Measurements from ENCODE around the gene HCFC1. TPM values are rescaled to one million over a fixed set of nuclear protein-coding genes. Genes with fewer than 3 reads are reported as not detected.

Gene HCFC1
- total RNA-seq, 1 donor from 2014 or later, result 108 TPM

DNA sequence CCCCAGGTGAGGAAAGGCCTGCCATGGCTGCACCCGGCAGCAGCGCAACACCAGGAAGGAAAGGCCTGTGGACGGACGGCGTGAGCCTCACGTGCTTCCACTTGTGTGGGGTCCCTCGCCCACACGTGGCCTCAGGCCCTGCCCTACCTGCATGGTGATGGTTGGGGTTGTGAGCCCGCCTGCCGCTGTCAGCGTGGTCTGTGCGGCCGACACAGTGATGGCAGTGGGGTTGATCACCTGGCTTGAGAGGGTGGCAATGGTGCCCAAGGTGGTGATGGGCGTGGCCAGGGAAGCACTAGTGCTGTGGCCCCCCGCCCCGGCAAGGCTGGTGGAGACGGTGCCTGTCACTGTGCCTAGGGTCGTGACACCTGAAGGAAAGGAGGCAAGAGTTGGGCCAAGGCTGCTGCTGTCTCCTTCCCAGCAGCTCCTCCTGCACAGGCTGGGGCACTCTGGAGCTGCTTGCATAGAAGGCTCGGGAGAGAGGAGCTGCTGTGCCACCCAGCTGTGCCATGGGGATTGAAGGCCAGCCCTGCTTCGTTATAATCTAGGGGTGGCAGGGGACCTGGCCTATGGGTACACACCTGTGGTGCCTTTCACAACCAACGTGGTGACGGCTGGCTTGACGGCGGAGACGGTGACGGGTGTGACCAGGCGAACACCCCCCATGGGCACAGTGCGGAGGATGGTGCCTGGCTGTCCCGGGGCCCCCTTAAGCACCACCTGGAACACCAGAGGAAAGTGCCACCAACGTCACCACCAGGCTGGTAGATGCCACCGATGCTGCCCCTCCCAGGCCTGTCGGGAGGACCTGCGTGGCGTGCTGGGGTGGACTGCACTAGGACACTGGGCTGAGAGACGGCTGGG lies 15.3 kb downstream of the HCFC1 start:
- Mint-ChIP-seq H3K36me3 (ENCODE audit: low read depth) (peaks cover 44% of the 10 kb centered on the region), H3K9me3 (no peaks in the 10 kb centered on the region), H3K27ac (no peak overlapping the region), H3K4me1 (ENCODE audit: low read depth) (peaks cover 2% of the 10 kb centered on the region), H3K27me3 (ENCODE audit: low read depth) (no peaks in the 10 kb centered on the region), H3K4me3 (ENCODE audit: low read depth) (no peak overlapping the region)
- DNase-seq (ENCODE audit: low spot score), result no peak
- intact Hi-C loops (cut with micrococcal nuclease), result no loop called here

GRCh38 chrX:153955228-153955732 lies 16.3 kb downstream of the HCFC1 start:
- no peak for DNase-seq (ENCODE audit: low spot score)
- peaks cover 46% of the 10 kb centered on the region for H3K36me3 Mint-ChIP-seq (ENCODE audit: low read depth)
- intact Hi-C loops (cut with micrococcal nuclease), result no loop called here
- H3K4me1 Mint-ChIP-seq (ENCODE audit: low read depth), result peaks cover 3% of the 10 kb centered on the region
- H3K9me3 Mint-ChIP-seq, result no peaks in the 10 kb centered on the region
- H3K4me3 Mint-ChIP-seq (ENCODE audit: low read depth), result no peak overlapping the region
- H3K27me3 Mint-ChIP-seq (ENCODE audit: low read depth), result no peaks in the 10 kb centered on the region
- H3K27ac Mint-ChIP-seq, result no peak overlapping the region

- intact Hi-C loops (cut with micrococcal nuclease), result no loop called here
- no peak overlapping the region for H3K27ac Mint-ChIP-seq
- no peak for DNase-seq (ENCODE audit: low spot score)
- no peak overlapping the region for H3K4me3 Mint-ChIP-seq (ENCODE audit: low read depth)
- no peaks in the 10 kb centered on the region for H3K27me3 Mint-ChIP-seq (ENCODE audit: low read depth)
- peaks cover 4% of the 10 kb centered on the region for H3K4me1 Mint-ChIP-seq (ENCODE audit: low read depth)
- no peaks in the 10 kb centered on the region for H3K9me3 Mint-ChIP-seq
- H3K36me3 Mint-ChIP-seq (ENCODE audit: low read depth), result peaks cover 45% of the 10 kb centered on the region
These were observed 16.9 kb downstream of the HCFC1 start for GRCh38 chrX:153954558-153955227.

DNA sequence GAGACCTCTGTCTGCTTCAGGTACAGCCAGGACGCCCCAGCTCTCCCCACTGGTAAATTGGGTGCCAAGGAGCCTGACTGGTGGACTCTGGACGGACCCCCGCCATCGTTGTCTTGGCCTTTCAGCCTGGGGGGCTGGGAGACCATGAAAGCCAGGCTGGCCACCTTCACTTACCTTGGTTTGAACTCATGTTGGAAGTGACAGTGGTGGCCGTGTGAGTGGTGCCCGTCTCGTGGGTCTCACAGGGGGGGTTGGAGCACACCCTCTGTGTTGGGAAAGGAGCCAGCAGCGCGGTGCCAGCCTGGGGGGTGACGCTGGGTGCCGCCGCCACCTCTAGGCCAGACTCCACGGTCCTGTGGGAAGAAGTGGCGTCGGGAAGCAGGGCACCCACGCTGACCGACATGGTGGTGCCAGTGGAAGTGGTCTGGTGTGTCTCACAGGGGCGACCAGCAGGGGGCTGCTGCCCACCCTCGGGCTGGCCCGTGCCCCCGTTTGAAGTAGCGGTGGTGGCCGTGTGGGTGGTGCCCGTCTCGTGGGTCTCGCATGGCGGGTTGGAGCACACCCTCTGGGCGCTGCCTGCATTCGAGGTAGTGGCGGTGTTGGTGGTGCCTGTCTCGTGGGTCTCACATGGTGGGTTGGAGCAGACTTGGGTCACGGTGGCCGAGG lies 17.6 kb downstream of the HCFC1 start:
- Mint-ChIP-seq H3K27me3 (ENCODE audit: low read depth) (no peaks in the 10 kb centered on the region), H3K4me1 (ENCODE audit: low read depth) (peaks cover 7% of the 10 kb centered on the region), H3K36me3 (ENCODE audit: low read depth) (peaks cover 49% of the 10 kb centered on the region), H3K4me3 (ENCODE audit: low read depth) (no peak overlapping the region), H3K27ac (no peak overlapping the region), H3K9me3 (no peaks in the 10 kb centered on the region)
- no peak for DNase-seq (ENCODE audit: low spot score)
- intact Hi-C loops (cut with micrococcal nuclease), result no loop called here

GRCh38 chrX:153953342-153953830 lies 18.2 kb downstream of the HCFC1 start:
- no peaks in the 10 kb centered on the region for H3K9me3 Mint-ChIP-seq
- DNase-seq (ENCODE audit: low spot score), result peak; percentile 68
- H3K4me3 Mint-ChIP-seq (ENCODE audit: low read depth), result no peak overlapping the region
- peak overlapping the region; percentile 38 for H3K27ac Mint-ChIP-seq
- intact Hi-C loops (cut with micrococcal nuclease), result no loop called here
- peaks cover 49% of the 10 kb centered on the region for H3K36me3 Mint-ChIP-seq (ENCODE audit: low read depth)
- peaks cover 7% of the 10 kb centered on the region for H3K4me1 Mint-ChIP-seq (ENCODE audit: low read depth)
- H3K27me3 Mint-ChIP-seq (ENCODE audit: low read depth), result no peaks in the 10 kb centered on the region

GRCh38 chrX:153952373-153953026 lies 19.1 kb downstream of the HCFC1 start:
- Mint-ChIP-seq H3K9me3 (no peaks in the 10 kb centered on the region), H3K27me3 (ENCODE audit: low read depth) (no peaks in the 10 kb centered on the region), H3K4me3 (ENCODE audit: low read depth) (no peak overlapping the region), H3K36me3 (ENCODE audit: low read depth) (peaks cover 52% of the 10 kb centered on the region), H3K27ac (peak overlapping the region; percentile 38), H3K4me1 (ENCODE audit: low read depth) (peaks cover 12% of the 10 kb centered on the region)
- intact Hi-C loops (cut with micrococcal nuclease), result no loop called here
- DNase-seq (ENCODE audit: low spot score), result no peak

DNA sequence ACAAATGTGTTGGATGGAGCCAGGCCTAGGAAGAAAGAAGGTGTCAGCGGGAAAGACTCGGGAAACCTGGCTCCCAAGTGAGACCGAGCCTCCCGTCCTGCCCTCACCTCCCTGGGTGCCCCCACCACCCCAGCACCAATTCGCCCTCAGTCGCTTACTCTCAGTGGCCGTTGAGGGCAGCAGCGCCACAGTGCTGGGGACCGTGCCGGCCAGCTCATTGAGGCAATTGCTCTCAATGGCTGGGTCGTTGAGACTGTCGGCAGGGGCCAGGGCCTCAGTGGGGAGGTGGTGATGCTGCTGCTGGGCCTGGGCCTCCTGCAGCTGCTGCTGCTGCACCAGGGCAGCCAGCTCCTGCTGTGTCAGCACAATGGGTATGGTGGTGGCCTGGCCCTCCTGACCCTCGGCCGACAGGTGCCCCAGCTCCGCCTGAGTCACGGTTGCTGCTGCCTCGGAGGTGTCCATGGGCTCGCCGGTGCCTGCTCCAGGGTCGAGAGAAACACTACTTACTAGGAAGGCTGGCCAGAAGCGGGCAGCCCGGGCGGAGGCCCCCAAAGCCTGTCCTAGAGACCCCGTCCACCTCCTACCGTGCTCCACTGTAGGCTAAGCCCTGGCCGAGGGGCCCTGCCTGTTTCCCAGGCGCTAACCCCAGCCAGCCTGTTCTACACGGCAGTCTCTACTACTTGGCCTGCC lies 19.8 kb downstream of the HCFC1 start:
- DNase-seq (ENCODE audit: low spot score), result no peak
- Mint-ChIP-seq H3K4me3 (ENCODE audit: low read depth) (no peak overlapping the region), H3K9me3 (no peaks in the 10 kb centered on the region), H3K36me3 (ENCODE audit: low read depth) (peaks cover 49% of the 10 kb centered on the region), H3K27ac (no peak overlapping the region), H3K27me3 (ENCODE audit: low read depth) (no peaks in the 10 kb centered on the region), H3K4me1 (ENCODE audit: low read depth) (peaks cover 13% of the 10 kb centered on the region)
- intact Hi-C loops (cut with micrococcal nuclease), result no loop called here

DNA sequence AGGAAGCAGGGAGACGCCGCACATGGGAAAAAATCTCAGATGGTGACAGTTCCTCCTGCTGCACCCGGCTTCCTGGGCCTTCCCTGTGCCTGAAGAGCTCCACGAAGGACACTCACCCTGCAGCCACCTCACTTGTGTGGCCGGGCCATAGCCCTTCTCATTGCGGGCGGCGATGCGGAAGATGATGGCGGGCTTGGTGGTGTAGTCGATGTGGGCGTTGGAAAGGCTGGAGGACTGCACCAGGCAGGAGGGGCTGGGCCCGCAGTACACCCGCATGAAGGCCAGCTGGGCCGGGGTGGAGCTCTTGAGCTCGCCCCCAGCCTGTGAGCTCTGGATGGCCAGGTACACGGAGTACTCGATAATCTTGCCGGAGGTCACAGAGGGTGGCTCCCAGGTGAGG lies 21.5 kb downstream of the HCFC1 start:
- peaks cover 42% of the 10 kb centered on the region for H3K36me3 Mint-ChIP-seq (ENCODE audit: low read depth)
- no peaks in the 10 kb centered on the region for H3K27me3 Mint-ChIP-seq (ENCODE audit: low read depth)
- H3K27ac Mint-ChIP-seq, result no peak overlapping the region

DNA sequence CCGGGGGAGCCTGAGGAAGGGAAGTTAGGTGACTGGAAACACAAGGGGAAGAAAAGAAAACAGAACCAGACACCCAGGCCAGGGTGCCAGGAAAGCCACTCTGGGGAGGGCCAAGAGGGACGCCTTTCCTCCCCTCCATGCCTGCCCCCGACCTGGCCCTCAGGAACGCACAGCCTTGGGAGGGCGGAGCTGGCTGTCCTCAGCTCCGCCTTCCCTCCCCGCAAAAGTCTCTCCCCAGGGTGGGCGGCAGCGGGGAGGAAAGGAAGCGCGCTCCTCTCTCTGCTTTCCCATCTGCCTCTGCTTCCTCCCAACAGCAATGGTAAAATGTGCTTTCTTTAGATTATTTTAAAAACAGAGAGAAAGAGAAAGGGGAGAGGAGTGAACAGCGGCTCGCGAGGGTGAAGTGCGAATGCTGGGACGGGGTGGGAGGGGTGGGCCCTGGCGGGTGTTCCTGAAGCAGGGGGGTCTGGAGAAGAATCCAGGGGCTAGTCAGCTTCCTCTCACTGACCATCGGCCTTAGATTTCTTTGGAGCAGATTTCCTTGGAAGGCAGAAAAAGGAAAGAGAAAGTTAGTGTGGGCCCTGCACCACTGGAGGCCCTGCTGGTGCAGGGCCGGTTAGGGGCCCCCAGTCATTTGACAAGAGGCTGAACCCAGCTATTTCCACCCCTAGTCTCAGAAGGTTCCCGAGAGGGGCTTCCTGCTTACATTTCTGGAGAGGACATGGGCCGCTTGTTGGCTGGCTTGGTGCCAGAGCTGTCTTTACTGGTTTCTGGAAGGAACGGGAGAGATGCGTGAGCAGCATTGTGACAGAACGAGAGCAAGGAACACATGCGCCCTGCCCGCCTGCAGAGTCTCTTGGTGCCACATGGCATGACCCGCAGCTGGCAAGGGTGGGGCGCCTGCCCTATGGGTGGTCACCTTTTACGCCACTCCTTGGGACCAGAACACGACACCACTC lies 22.5 kb downstream of the HCFC1 start:
- Mint-ChIP-seq H3K27me3 (ENCODE audit: low read depth) (no peaks in the 10 kb centered on the region), H3K27ac (peak overlapping the region; percentile 63), H3K36me3 (ENCODE audit: low read depth) (peaks cover 38% of the 10 kb centered on the region), H3K4me1 (ENCODE audit: low read depth) (peaks cover 14% of the 10 kb centered on the region), H3K4me3 (ENCODE audit: low read depth) (no peak overlapping the region), H3K9me3 (no peaks in the 10 kb centered on the region)
- intact Hi-C loops (cut with micrococcal nuclease), result no loop called here
- DNase-seq (ENCODE audit: low spot score), result no peak

More for the DNA sequence above, 21.5 kb downstream of the HCFC1 start:
- no peaks in the 10 kb centered on the region for H3K9me3 Mint-ChIP-seq
- peaks cover 13% of the 10 kb centered on the region for H3K4me1 Mint-ChIP-seq (ENCODE audit: low read depth)
- intact Hi-C loops (cut with micrococcal nuclease), result no loop called here
- no peak for DNase-seq (ENCODE audit: low spot score)
- H3K4me3 Mint-ChIP-seq (ENCODE audit: low read depth), result no peak overlapping the region

- Mint-ChIP-seq H3K27ac (peak overlapping the region; percentile 82), H3K36me3 (ENCODE audit: low read depth) (peaks cover 31% of the 10 kb centered on the region)
These were observed 23.6 kb downstream of the HCFC1 start for GRCh38 chrX:153948002-153948466.

More at GRCh38 chrX:153948002-153948466, 23.6 kb downstream of the HCFC1 start:
- no peak for DNase-seq (ENCODE audit: low spot score)
- H3K4me3 Mint-ChIP-seq (ENCODE audit: low read depth), result no peak overlapping the region
- intact Hi-C loops (cut with micrococcal nuclease), result no loop called here
- no peaks in the 10 kb centered on the region for H3K9me3 Mint-ChIP-seq
- no peaks in the 10 kb centered on the region for H3K27me3 Mint-ChIP-seq (ENCODE audit: low read depth)
- H3K4me1 Mint-ChIP-seq (ENCODE audit: low read depth), result peaks cover 14% of the 10 kb centered on the region

Measured in activated T-helper 2 cell treated with anti-CD3 and anti-CD28 coated beads, Interferon-gamma antibody, Interleukin-2, Interleukin-4, amounts not matched to agents 10 μg/mL and 5 μg/mL and 100 μg/mL, durations not matched to agents 14 hours and 24 hours and 36 hours (primary cell).